Spleen (tissue), 11 donors: ENCODE results near the gene OTP. TPM values are rescaled to one million over a fixed set of nuclear protein-coding genes. Genes with fewer than 3 reads are reported as not detected.
"Not testable (repeated sequence)": the region's sequence is repeated elsewhere in the genome, so short reads cannot be mapped to it uniquely, and the experiment has no call there.

ENCODE experiments used
- DNase-seq: peaks from one replicate; pipeline ENCODE4 v3.0.0-alpha.2; 2020
- H3K27ac ChIP-seq, 8 donors: fragments of 200-600 bp; sonication (generic) in 7 of 8; 1 replicate in 4 of 8; 2 replicates in 4 of 8; pipeline versions ENCODE4 v1.5.0 to v1.8.0; 2016 to 2021; ENCODE audit warnings: inconsistent platforms in 4 of 8, mild to moderate bottlenecking in 4 of 8, moderate library complexity in 1 of 8
- H3K27me3 ChIP-seq, 7 donors: fragments of 200-600 bp; sonication (generic) in 6 of 7; replicated peaks in 1 of 7; 1 replicate in 4 of 7; 2 replicates in 3 of 7; pipeline versions ENCODE4 v1.5.0 to v1.8.0; 2016 to 2021; ENCODE audit warnings: inconsistent platforms in 3 of 7, mild to moderate bottlenecking in 1 of 7
- H3K36me3 ChIP-seq, 6 donors: fragments of 200-600 bp; sonication (generic) in 5 of 6; 1 replicate in 4 of 6; 2 replicates in 2 of 6; pipeline versions ENCODE4 v1.5.0 to v1.8.0; 2016 to 2021; ENCODE audit warnings: inconsistent platforms in 2 of 6
- H3K4me1 ChIP-seq, 6 donors: fragments of 200-600 bp; sonication (generic) in 5 of 6; 1 replicate in 3 of 6; 2 replicates in 3 of 6; pipeline versions ENCODE4 v1.5.0 to v1.8.0; 2016 to 2021; ENCODE audit warnings: inconsistent platforms in 3 of 6
- H3K4me3 ChIP-seq, 8 donors: fragments of 200-600 bp; sonication (generic) in 7 of 8; 1 replicate in 4 of 8; 2 replicates in 4 of 8; pipeline versions ENCODE4 v1.5.0 to v1.8.0; 2016 to 2021; ENCODE audit warnings: inconsistent platforms in 4 of 8, mild to moderate bottlenecking in 4 of 8, moderate library complexity in 2 of 8
- H3K9me3 ChIP-seq, 8 donors: fragments of 200-600 bp; sonication (generic) in 7 of 8; 1 replicate in 4 of 8; 2 replicates in 4 of 8; pipeline versions ENCODE4 v1.5.0 to v1.8.0; 2016 to 2021; ENCODE audit warnings: inconsistent platforms in 4 of 8
- CTCF ChIP-seq, 11 experiments: fragments of 200-600 bp in 7 of 11; fragments of 450-650 bp in 4 of 11; sonication (generic) in 4 of 11; IDR thresholded peaks in 8 of 11; conservative IDR thresholded peaks in 3 of 11; 1 replicate in 7 of 11; 2 replicates in 4 of 11; pipeline versions ENCODE4 v1.4.0 to v1.8.0; 2016 to 2021; ENCODE audit warnings: antibody characterized with exemption in 11 of 11, inconsistent platforms in 4 of 11, mild to moderate bottlenecking in 1 of 11
- POLR2A ChIP-seq, 3 donors: fragments of 450-650 bp; IDR thresholded peaks; one replicate each; pipeline ENCODE4 v1.5.1; 2017; ENCODE audit warnings: antibody characterized with exemption in 3 of 3, mild to moderate bottlenecking in 1 of 3
- POLR2AphosphoS5 ChIP-seq, 3 donors: sonication (generic); formaldehyde crosslinking; IDR thresholded peaks; one replicate each; pipeline ENCODE4 v1.5.1; 2017; ENCODE audit warnings: antibody characterized with exemption in 3 of 3
- WGBS, 5 donors: extraction: QIAGEN DNeasy Blood & Tissue Kit in 3 of 5; methylation state at CpG; one replicate each; pipeline versions ENCODE4 v1.1.5 to v1.1.7; 2013 to 2018; 5-methylcytosine and 5-hydroxymethylcytosine counted together
- intact Hi-C: fragments of 100-400 bp; cut with DNase I; formaldehyde crosslinking; loops from one replicate; pipeline ENCODE4 v1.15.0; 2023; ENCODE audit warnings: low total_unique reads
- polyA plus RNA-seq, 3 donors: library from polyadenylated mRNA; stranded (reverse); fragments of 200-250 nt; gene quantifications; one replicate each; pipeline ENCODE4 v1.2.1, GENCODE V29; 2013
- total RNA-seq, 7 donors: library from RNA; depleted of rRNA in 3 of 7; stranded (reverse); fragments of >200 nt in 3 of 7; fragmentation: NEBNext Ultra II Directional in 4 of 7; extraction: Animal tissue kit (Norgen Biotek cat#: 25700) in 4 of 7; gene quantifications; one replicate each; pipeline versions ENCODE4 v1.1.0 to v1.2.1, GENCODE V29; 2016 to 2021
- donor health status: healthy with polysubstance abuse.
- donor health status: DM: no; HTN: no; CAD: no; lungs with moderate emphysema.
- donor health status: DM: no; HTN: no; CAD: no.
- donor health status: Bipolar disorder and iron deficiency.
- donor health status: healthy.
- donor health status: DM: no; HTN: no; CAD: no.
- donor health status: DM: yes; HTN: yes; CAD: no.

OTP gene
- total and polyA plus RNA-seq, 10 donors, result not detected

GRCh38 chr5:77588175-77588574, 50.3 kb downstream of the OTP start:
- DNase-seq, result no peak
- no peaks in the 10 kb centered on the region for H3K36me3 ChIP-seq
- no peak for TF ChIP-seq POLR2A (IDR thresholded peaks at IDR 0.05)
- TF ChIP-seq CTCF (IDR thresholded peaks at IDR 0.05 in 8 of 11, conservative IDR thresholded peaks at IDR 0.05 in 3 of 11), result no peak
- TF ChIP-seq POLR2AphosphoS5 (IDR thresholded peaks at IDR 0.05), result no peak
- H3K4me3 ChIP-seq, result no peak overlapping the region
- H3K27me3 ChIP-seq, result peaks cover 0 to 11% (median 0%) of the 10 kb centered on the region in 7 donors
- H3K4me1 ChIP-seq, result peaks cover 0 to 4% (median 0%) of the 10 kb centered on the region in 6 donors
- H3K9me3 ChIP-seq, result peaks cover 0 to 9% (median 0%) of the 10 kb centered on the region in 8 donors
- H3K27ac ChIP-seq, result no peak overlapping the region
- intact Hi-C loops, result no loop called here

GRCh38 chr5:77586101-77586500, 52.4 kb downstream of the OTP start:
- intact Hi-C loops, result no loop called here
- H3K27ac ChIP-seq, result no peak overlapping the region
- DNase-seq, result no peak
- 79 to 97% (median 90%) methylated on average over 1 of the region's 1 CpG for WGBS, 5 donors
- no peaks in the 10 kb centered on the region for H3K36me3 ChIP-seq
- TF ChIP-seq CTCF (IDR thresholded peaks at IDR 0.05 in 8 of 11, conservative IDR thresholded peaks at IDR 0.05 in 3 of 11) (no peak), POLR2A (IDR thresholded peaks at IDR 0.05) (no peak), POLR2AphosphoS5 (IDR thresholded peaks at IDR 0.05) (no peak)
- no peak overlapping the region for H3K4me3 ChIP-seq
- peaks cover 0 to 4% (median 0%) of the 10 kb centered on the region in 6 donors for H3K4me1 ChIP-seq
- peaks cover 0 to 4% (median 0%) of the 10 kb centered on the region in 7 donors for H3K27me3 ChIP-seq
- peaks cover 0 to 7% (median 0%) of the 10 kb centered on the region in 8 donors for H3K9me3 ChIP-seq

- intact Hi-C loops, H3K4me3 ChIP-seq, H3K27me3 ChIP-seq, H3K9me3 ChIP-seq, H3K27ac ChIP-seq, H3K36me3 ChIP-seq, H3K4me1 ChIP-seq, DNase-seq: not testable (repeated sequence)
- 77 to 83% (median 81%) methylated on average over 7 of the region's 7 CpGs for WGBS, 5 donors
Measured at GRCh38 chr5:77582143-77582542, 56.4 kb downstream of the OTP start.

Other genes starting within 250 kb of the OTP start
- 10 to 100 TPM; 33.0 to 54.0 (median 37.2) TPM for gene WDR41, start 146.4 kb downstream of the OTP start, total RNA-seq
- 10 to 100 TPM; 11.0 to 15.9 (median 11.3) TPM for gene WDR41, start 146.4 kb downstream of the OTP start, polyA plus RNA-seq
- 100 to 1,000 TPM in 5 of 7 donors, 10 to 100 TPM in 2; 92.2 to 140 (median 103) TPM for gene TBCA, start 137.6 kb upstream of the OTP start, total RNA-seq
- gene TBCA, start 137.6 kb upstream of the OTP start, polyA plus RNA-seq, result 100 to 1,000 TPM; 198 to 267 (median 199) TPM